MM.1S (cell line): ENCODE data around the gene TSPAN9.

Experiments
- EZH2 ChIP-seq: fragments of 300-600 bp; sonication (generic); optimal IDR thresholded peaks from 2 replicates; pipeline ENCODE3; 2017; ENCODE audit warnings: low read depth, mild to moderate bottlenecking, antibody characterized with exemption, low read length, mixed read lengths
- TF ChIP-seq, protein P1 (sequence below): fragments of 300-600 bp; sonication (generic); IDR thresholded peaks from 2 replicates; pipeline ENCODE4 v1.5.1; 2016; ENCODE audit warnings: antibody characterized with exemption, low read length, mixed read lengths

DNA sequence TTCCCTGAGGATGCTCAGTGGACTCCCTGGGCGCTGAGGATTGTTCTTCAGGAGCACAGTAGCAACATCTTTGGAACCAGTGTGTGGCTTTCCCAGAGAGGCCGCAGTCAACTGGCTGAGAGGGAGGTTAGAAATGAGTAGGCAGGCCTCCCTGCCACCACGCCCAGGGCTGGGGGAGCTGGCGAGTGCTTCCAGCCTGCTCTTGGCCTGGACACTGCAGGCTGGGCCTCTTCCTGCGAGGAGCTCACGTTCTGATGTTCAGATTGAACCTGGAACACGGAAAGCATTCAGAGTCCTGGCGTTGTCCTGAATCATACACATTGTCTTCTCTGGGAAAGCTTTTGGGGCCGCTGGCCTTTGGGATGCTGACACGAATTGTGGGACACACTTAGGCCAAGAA is 15.6 kb downstream of the TSPAN9 start:
- TF ChIP-seq, protein P1, sequence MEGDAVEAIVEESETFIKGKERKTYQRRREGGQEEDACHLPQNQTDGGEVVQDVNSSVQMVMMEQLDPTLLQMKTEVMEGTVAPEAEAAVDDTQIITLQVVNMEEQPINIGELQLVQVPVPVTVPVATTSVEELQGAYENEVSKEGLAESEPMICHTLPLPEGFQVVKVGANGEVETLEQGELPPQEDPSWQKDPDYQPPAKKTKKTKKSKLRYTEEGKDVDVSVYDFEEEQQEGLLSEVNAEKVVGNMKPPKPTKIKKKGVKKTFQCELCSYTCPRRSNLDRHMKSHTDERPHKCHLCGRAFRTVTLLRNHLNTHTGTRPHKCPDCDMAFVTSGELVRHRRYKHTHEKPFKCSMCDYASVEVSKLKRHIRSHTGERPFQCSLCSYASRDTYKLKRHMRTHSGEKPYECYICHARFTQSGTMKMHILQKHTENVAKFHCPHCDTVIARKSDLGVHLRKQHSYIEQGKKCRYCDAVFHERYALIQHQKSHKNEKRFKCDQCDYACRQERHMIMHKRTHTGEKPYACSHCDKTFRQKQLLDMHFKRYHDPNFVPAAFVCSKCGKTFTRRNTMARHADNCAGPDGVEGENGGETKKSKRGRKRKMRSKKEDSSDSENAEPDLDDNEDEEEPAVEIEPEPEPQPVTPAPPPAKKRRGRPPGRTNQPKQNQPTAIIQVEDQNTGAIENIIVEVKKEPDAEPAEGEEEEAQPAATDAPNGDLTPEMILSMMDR: no peak
- TF ChIP-seq EZH2: no peak
